Measurements from ENCODE around the gene MSL1.

MSL1 gene

DNA sequence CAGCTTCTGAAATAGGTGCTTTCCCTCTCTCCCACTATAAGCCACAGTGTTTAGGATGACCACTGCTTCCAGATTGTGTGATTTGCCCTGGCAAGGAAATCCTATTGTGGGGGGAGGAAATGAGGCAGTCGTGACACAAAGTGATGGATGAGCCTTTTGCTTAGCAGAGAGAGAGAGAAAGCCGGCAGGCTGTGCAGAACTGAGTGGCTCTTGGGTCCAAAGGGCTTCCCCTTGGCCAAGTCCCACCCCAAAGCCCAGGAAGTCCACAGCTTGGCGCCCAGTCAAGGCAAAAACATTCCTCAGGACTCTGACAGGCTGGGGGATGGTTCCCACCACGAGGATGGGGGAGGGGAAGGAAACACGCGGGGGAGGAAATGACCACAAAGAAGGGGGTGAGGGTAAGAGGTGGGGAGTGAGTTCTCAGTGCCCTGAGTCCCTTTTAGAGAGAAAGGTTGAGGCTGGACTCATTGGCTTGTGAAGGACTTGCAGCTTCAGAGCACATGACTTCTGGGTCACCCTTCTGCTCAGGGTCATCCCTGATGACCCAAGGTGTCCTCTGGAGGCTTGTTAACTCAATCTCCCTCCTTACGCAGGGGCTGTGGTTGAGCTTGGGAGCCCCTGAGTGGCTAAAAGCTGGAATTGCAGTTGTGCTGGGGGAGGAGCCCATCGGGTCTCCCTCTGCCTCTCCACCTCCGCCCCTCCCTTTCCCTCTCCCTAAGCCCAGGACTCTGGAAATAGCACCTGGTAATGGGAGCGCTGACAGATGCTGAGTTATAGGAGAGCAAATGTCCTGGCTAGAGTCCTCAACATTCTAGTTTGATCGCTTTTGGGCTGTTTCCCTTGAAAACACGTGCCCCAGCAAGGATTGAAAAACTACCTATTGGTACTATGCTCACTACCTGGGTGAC is 10.3 kb upstream of the MSL1 start:
- TF ChIP-seq, protein P1, sequence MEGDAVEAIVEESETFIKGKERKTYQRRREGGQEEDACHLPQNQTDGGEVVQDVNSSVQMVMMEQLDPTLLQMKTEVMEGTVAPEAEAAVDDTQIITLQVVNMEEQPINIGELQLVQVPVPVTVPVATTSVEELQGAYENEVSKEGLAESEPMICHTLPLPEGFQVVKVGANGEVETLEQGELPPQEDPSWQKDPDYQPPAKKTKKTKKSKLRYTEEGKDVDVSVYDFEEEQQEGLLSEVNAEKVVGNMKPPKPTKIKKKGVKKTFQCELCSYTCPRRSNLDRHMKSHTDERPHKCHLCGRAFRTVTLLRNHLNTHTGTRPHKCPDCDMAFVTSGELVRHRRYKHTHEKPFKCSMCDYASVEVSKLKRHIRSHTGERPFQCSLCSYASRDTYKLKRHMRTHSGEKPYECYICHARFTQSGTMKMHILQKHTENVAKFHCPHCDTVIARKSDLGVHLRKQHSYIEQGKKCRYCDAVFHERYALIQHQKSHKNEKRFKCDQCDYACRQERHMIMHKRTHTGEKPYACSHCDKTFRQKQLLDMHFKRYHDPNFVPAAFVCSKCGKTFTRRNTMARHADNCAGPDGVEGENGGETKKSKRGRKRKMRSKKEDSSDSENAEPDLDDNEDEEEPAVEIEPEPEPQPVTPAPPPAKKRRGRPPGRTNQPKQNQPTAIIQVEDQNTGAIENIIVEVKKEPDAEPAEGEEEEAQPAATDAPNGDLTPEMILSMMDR (conservative IDR thresholded peaks at IDR 0.05; ENCODE audit: low read depth, low read length), result peak; percentile 82
- peak overlapping the region; percentile 26 for H3K4me3 ChIP-seq (ENCODE audit: low read depth, low read length)
- DNase-seq (ENCODE audit: low read depth), result peak; percentile 92

- no peak overlapping the region for H3K4me3 ChIP-seq (ENCODE audit: low read depth, low read length)
- DNase-seq (ENCODE audit: low read depth), result no peak
- TF ChIP-seq, protein P1 (conservative IDR thresholded peaks at IDR 0.05; ENCODE audit: low read depth, low read length), result no peak
These were observed 9.5 kb upstream of the MSL1 start for GRCh38 chr17:40112191-40112711.

GRCh38 chr17:40112718-40113109 is 9.1 kb upstream of the MSL1 start:
- H3K4me3 ChIP-seq (ENCODE audit: low read depth, low read length), result no peak overlapping the region
- TF ChIP-seq, protein P1 (conservative IDR thresholded peaks at IDR 0.05; ENCODE audit: low read depth, low read length), result no peak
- DNase-seq (ENCODE audit: low read depth), result no peak

GRCh38 chr17:40113110-40113906 is 8.5 kb upstream of the MSL1 start:
- DNase-seq (ENCODE audit: low read depth), result peak; percentile 97
- TF ChIP-seq, protein P1 (conservative IDR thresholded peaks at IDR 0.05; ENCODE audit: low read depth, low read length), result peak; percentile 89

DNA sequence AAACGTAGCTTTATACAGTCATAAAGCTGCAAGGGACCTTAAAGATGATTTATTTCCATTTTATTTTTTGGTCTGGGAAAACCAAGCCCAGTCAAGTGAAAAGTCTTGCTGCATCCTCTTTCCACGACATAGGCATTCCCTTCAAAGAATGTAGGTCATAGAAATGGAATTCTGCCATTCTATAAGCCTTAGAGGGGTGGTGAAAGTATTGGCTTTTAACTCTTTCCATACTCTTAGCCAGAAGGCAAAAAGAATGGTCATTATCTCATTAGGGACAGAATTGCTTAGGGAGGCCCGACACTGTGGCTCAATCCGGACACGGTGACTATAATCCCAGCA is 7.9 kb upstream of the MSL1 start:
- H3K4me3 ChIP-seq (ENCODE audit: low read depth, low read length), result peak overlapping the region; percentile 55
- peak; percentile 52 for DNase-seq (ENCODE audit: low read depth)
- TF ChIP-seq, protein P1 (conservative IDR thresholded peaks at IDR 0.05; ENCODE audit: low read depth, low read length), result no peak

More at GRCh38 chr17:40113110-40113906, 8.5 kb upstream of the MSL1 start:
- peak overlapping the region; percentile 55 for H3K4me3 ChIP-seq (ENCODE audit: low read depth, low read length)

DNA sequence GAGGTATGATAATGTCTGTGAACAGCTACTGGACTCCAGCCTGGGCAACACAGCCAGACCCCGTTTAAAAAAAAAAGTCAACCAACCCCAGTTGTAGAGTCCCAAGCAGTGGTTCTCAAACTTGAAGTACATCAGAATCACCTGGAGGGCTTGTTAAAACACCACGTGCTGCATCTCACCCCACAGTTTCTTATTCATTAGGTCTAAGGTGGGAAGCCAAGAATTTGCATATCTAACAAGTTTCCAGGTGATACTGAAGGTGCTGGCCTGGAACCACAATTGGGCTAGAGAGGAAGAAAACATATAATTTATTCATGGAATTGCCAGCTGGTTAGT is 6.7 kb upstream of the MSL1 start:
- no peak for DNase-seq (ENCODE audit: low read depth)
- no peak overlapping the region for H3K4me3 ChIP-seq (ENCODE audit: low read depth, low read length)
- TF ChIP-seq, protein P1 (conservative IDR thresholded peaks at IDR 0.05; ENCODE audit: low read depth, low read length), result no peak
